Subcutaneous adipose tissue (tissue), 4 donors: ENCODE measurements around the gene SLC22A13. TPM values are rescaled to one million over a fixed set of nuclear protein-coding genes. Genes with fewer than 3 reads are reported as not detected.

Experiments
- small RNA-seq: library from RNA; depleted of rRNA; stranded (forward); fragments of <200 nt; gene quantifications from one replicate; pipeline ENCODE3, GENCODE V24; 2016
- total RNA-seq, 4 donors: library from RNA; depleted of rRNA; stranded (reverse); fragments of >200 nt; gene quantifications; one replicate each; pipeline ENCODE4 v1.1.0, GENCODE V29; 2016
- TF ChIP-seq, protein P1 (sequence below): fragments of 450-650 bp; IDR thresholded peaks from one replicate; pipeline ENCODE4 v1.5.1; 2016; ENCODE audit warnings: low read depth, mild to moderate bottlenecking, control low read depth, antibody characterized with exemption, moderate library complexity

Gene SLC22A13
- total RNA-seq, 4 donors from 2014 or later: 0.51 TPM; not detected in 3

- TF ChIP-seq, protein P1, sequence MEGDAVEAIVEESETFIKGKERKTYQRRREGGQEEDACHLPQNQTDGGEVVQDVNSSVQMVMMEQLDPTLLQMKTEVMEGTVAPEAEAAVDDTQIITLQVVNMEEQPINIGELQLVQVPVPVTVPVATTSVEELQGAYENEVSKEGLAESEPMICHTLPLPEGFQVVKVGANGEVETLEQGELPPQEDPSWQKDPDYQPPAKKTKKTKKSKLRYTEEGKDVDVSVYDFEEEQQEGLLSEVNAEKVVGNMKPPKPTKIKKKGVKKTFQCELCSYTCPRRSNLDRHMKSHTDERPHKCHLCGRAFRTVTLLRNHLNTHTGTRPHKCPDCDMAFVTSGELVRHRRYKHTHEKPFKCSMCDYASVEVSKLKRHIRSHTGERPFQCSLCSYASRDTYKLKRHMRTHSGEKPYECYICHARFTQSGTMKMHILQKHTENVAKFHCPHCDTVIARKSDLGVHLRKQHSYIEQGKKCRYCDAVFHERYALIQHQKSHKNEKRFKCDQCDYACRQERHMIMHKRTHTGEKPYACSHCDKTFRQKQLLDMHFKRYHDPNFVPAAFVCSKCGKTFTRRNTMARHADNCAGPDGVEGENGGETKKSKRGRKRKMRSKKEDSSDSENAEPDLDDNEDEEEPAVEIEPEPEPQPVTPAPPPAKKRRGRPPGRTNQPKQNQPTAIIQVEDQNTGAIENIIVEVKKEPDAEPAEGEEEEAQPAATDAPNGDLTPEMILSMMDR: no peak
These were observed 57.4 kb downstream of the SLC22A13 start for GRCh38 chr3:38323060-38323459.

- TF ChIP-seq, protein P1: no peak
These were observed 59.6 kb downstream of the SLC22A13 start for GRCh38 chr3:38325256-38325655.

DNA sequence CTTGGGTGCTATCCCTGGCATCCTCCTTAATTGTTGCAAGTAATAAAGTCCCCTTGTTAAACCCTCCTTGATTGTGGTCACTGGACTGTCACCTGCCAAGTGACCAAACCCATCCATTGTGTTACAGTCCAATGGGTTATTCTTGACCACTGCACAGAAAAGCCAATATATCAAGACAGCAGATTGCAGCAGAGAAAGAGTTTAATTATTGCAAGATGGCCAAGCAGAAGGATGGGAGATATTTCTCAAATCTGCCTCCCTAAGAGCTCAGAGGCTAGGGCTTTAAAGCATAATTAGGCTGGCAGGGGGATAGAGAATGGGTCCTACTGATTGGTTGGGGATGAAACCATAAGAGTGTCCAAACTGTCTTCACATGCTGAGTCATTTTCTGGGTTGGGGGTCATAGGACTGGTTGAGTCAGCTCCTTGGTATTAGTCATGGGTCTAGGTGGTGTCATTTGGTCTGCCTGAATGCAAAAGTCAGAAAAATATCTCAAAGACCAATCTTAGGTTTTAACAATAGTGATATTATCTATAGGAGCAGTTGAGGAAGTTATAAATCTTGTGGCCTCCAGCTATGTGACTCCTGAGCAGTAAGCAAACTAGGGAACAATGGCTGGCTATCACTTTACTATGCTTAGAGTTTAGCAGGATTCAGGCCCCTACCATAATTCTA is 61.9 kb downstream of the SLC22A13 start:
- TF ChIP-seq, protein P1: no peak

Small RNA genes within 50 kb of the gene (small RNA-seq; reads per million reads assigned to genes)
- gene RNU6-235P: not detected

Other genes starting within 250 kb of the SLC22A13 start
- 10 to 100 TPM; 17.4 to 34.8 (median 25.2) TPM for gene PLCD1, start 236.2 kb upstream of the SLC22A13 start, total RNA-seq
- 1 to 10 TPM in 3 of 4 donors, under 1 TPM in 1; 0.85 to 1.3 (median 1.2) TPM for gene DLEC1, start 226.6 kb upstream of the SLC22A13 start, total RNA-seq
- gene ACAA1, start 128.7 kb upstream of the SLC22A13 start, total RNA-seq: 100 to 1,000 TPM in 1 of 4 donors, 10 to 100 TPM in 3; 42.4 to 121 (median 74.5) TPM
- gene MYD88, start 127.2 kb upstream of the SLC22A13 start, total RNA-seq: 100 to 1,000 TPM in 1 of 4 donors, 10 to 100 TPM in 3; 32.6 to 109 (median 45.8) TPM
- 10 to 100 TPM; 30.0 to 49.6 (median 33.0) TPM for gene OXSR1, start 100.3 kb upstream of the SLC22A13 start, total RNA-seq
- gene SLC22A14, start 16.5 kb downstream of the SLC22A13 start, total RNA-seq: not detected
- 1 to 10 TPM; 3.0 to 3.7 (median 3.3) TPM for gene XYLB, start 81.0 kb downstream of the SLC22A13 start, total RNA-seq
- gene ACVR2B, start 188.1 kb downstream of the SLC22A13 start, total RNA-seq: 10 to 100 TPM in 1 of 4 donors, 1 to 10 TPM in 3; 3.8 to 15.1 (median 5.7) TPM
- gene EXOG, start 230.5 kb downstream of the SLC22A13 start, total RNA-seq: 1 to 10 TPM; 5.9 to 8.5 (median 6.7) TPM